Retinal pigment epithelial cell (primary cell): ENCODE results near the gene HS6ST3.

Source experiments
- DNase-seq: peaks from one replicate; pipeline ENCODE4 v3.0.0-alpha.2; 2010; ENCODE audit warnings: low read depth
- H3K4me3 ChIP-seq: 2 replicates; pipeline ENCODE4 v1.5.1; 2011; ENCODE audit warnings: mild to moderate bottlenecking, low read length, control low read depth, moderate library complexity
- CTCF ChIP-seq: conservative IDR thresholded peaks from 2 replicates; pipeline ENCODE4 v1.5.1; 2011; ENCODE audit warnings: low read depth, low read length, control low read depth, inconsistent platforms

HS6ST3 gene

GRCh38 chr13:96546463-96546862 lies 456.6 kb downstream of the HS6ST3 start:
- no peak for DNase-seq
- no peak overlapping the region for H3K4me3 ChIP-seq
- no peak for TF ChIP-seq CTCF

DNA sequence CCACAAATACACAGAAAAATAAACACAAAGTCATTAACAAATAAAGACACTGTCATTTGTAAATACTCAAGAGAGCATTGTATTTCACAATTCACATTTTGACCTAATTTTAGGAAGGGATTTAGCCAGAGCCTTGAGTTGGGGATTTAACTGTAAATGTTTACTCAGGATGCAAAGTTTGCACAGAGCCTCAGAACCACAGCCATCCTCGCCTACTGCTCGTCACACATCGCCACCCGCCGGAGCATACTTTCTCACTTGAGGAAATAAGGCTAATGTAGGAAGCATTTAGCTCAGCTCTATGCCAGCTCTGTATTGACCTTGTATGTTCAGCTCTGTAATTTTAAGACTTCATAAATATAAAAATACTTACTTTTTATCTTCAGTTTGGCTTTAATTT lies 461.6 kb downstream of the HS6ST3 start:
- no peak for DNase-seq
- no peak for TF ChIP-seq CTCF
- H3K4me3 ChIP-seq, result no peak overlapping the region

- DNase-seq, result no peak
- no peak for TF ChIP-seq CTCF
- H3K4me3 ChIP-seq, result no peak overlapping the region
Observed at GRCh38 chr13:96552559-96552958, 462.7 kb downstream of the HS6ST3 start.

DNA sequence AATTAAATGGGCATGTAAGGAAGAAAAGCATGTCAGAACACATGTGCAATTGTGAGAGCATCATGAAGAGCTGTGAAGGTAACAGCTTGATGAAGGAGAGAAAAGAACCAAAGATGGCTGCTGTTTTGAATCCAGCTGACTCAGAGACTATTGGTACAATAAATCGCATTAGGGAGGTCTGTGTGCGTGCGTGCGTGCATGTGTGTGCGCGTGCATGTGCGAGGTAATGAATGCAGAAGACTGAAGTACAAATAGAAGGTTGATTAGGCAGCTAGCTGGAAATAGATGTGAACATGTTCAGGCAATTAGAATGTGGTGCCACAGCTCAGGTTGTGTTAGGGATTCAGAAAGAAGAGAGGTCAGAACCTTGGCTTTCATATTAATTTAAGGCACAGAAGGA lies 463.9 kb downstream of the HS6ST3 start:
- no peak for TF ChIP-seq CTCF

DNA sequence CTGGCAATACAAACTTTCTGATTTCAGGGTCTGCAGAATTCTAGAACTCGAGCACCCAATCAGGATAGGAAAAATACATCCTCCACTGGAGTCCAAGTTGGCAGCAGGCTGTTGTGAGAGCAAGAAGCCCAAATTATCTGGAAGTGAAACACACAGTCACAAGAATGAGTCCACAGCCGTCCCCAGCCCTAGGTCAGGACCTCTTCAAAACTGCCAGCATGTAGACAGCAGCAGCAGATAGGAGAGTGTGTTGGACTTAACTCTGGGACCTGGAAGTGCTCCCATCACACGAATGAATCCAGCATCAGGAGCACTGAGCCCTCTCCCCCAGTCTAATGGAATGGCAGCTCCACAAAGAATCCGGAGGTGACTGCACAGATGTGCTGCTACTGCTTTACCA lies 483.7 kb downstream of the HS6ST3 start:
- H3K4me3 ChIP-seq, result no peak overlapping the region
- no peak for TF ChIP-seq CTCF
- no peak for DNase-seq

More for the DNA sequence above, 463.9 kb downstream of the HS6ST3 start:
- no peak for DNase-seq
- no peak overlapping the region for H3K4me3 ChIP-seq

DNA sequence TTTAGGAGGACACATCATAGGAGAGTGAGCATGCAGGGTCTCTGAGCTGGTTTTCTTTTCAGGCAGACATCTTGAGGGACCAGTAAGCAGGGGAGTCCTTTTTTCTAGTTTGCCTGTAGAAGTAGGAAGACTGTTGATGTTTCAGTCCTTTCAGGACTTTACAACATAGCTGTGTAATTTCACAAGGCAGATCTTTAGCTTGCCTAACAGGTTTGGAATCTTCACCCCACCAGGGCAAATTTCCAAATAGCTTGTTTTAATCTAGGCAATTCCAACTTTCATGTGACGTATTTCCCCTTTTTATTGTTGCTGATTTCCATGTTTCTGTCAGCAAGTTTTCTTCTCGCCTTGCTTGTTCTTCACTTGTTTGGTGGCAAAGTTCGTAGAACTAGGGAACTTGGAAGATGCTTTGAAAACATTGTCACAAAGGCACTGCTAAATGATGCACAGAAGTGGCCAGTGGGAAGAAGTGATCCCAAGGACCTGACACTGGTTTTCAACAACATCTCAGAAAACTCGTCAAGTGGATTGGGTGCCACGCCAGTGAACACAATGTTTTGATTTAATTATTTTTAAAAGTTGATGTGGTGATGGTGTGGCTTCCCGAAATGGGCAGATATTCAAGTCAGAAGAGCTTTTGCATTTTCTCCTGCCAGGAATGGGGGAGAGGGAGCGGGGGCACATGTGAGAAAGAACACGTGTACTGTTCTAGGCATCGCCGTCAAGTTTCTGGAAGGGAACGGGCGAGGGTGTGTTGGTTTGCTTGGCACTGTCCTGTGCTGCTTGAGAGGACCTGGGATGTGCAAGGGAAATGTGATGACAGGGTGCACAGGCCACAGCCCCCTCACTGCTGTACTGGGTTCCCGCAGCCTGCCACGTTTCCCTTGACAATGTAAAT lies 485.8 kb downstream of the HS6ST3 start:
- TF ChIP-seq CTCF, result no peak
- H3K4me3 ChIP-seq, result no peak overlapping the region
- no peak for DNase-seq

- H3K4me3 ChIP-seq, result no peak overlapping the region
- no peak for DNase-seq
- no peak for TF ChIP-seq CTCF
Observed at GRCh38 chr13:96581741-96582140, 491.8 kb downstream of the HS6ST3 start.
